GM12878 (cell line): ENCODE measurements around the gene TRAF3IP1.

Source experiments
- BRCA1 ChIP-seq: IDR thresholded peaks from 2 replicates; pipeline ENCODE4 v1.6.1; 2011; ENCODE audit warnings: low read depth, low read length, improper control_type of control experiment
- CBX3 ChIP-seq: fragments of 200-600 bp; sonication (generic); IDR thresholded peaks from 2 replicates; pipeline ENCODE4 v1.6.1; 2016; ENCODE audit warnings: low read depth, borderline replicate concordance
- JUND ChIP-seq: IDR thresholded peaks from 2 replicates; pipeline ENCODE4 v1.6.1; 2012; ENCODE audit warnings: low read depth, mild to moderate bottlenecking, low read length, improper control_type of control experiment, moderate library complexity
- SIX5 ChIP-seq: IDR thresholded peaks from 2 replicates; pipeline ENCODE4 v1.6.1; 2011; ENCODE audit warnings: mild to moderate bottlenecking, low read depth, low read length, moderate library complexity; ENCODE audit not compliant: severe bottlenecking
- SMC3 ChIP-seq: IDR thresholded peaks from 2 replicates; pipeline ENCODE4 v1.6.1; 2011; ENCODE audit warnings: low read length, improper control_type of control experiment, borderline replicate concordance
- SUZ12 ChIP-seq: fragments of 200-600 bp; sonication (generic); IDR thresholded peaks from one replicate; pipeline ENCODE4 v1.6.1; 2018; ENCODE audit warnings: antibody characterized with exemption, mild to moderate bottlenecking; ENCODE audit not compliant: unreplicated experiment
- TF ChIP-seq, protein P1 (sequence below), 3 experiments: IDR thresholded peaks in 2 of 3; conservative IDR thresholded peaks in 1 of 3; 2 replicates each; pipeline ENCODE4 v1.5.1; 2011; ENCODE audit warnings: low read depth in 3 of 3, low read length in 3 of 3, mild to moderate bottlenecking in 3 of 3, control low read depth in 2 of 3, moderate library complexity in 2 of 3, inconsistent platforms in 1 of 3, mixed read lengths in 1 of 3; ENCODE audit not compliant: control insufficient read depth in 2 of 3, insufficient read depth in 1 of 3; ENCODE audit errors: extremely low read depth in 1 of 3
- TF ChIP-seq, protein P2 (sequence below): fragments of 450-650 bp; IDR thresholded peaks from 2 replicates; pipeline ENCODE4 v1.6.1; 2017; ENCODE audit warnings: low read depth, mild to moderate bottlenecking, moderate library complexity

DNA sequence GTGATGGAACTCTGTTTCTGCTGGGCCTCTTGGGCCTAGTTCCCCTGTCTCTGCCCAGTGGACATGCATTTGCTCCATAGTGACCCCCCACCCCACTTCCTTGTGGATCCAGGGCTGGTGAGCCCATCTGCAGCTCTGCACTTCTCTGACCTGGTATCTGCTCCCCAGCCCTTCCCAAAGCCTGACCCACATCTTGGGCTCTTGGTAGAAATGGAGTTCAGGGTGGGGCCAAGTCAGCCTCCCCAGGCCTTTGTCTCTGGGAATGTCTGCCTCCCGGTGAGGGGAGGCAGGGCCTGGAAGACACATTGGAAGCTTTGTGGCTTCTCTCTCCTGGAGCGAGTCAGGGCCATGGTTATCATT is 6.3 kb upstream of the TRAF3IP1 start:
- TF ChIP-seq SIX5 (no peak), SMC3 (no peak), CBX3 (no peak), SUZ12 (no peak), BRCA1 (no peak), JUND (no peak)
- TF ChIP-seq, protein P1, sequence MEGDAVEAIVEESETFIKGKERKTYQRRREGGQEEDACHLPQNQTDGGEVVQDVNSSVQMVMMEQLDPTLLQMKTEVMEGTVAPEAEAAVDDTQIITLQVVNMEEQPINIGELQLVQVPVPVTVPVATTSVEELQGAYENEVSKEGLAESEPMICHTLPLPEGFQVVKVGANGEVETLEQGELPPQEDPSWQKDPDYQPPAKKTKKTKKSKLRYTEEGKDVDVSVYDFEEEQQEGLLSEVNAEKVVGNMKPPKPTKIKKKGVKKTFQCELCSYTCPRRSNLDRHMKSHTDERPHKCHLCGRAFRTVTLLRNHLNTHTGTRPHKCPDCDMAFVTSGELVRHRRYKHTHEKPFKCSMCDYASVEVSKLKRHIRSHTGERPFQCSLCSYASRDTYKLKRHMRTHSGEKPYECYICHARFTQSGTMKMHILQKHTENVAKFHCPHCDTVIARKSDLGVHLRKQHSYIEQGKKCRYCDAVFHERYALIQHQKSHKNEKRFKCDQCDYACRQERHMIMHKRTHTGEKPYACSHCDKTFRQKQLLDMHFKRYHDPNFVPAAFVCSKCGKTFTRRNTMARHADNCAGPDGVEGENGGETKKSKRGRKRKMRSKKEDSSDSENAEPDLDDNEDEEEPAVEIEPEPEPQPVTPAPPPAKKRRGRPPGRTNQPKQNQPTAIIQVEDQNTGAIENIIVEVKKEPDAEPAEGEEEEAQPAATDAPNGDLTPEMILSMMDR (IDR thresholded peaks at IDR 0.05 in 2 of 3, conservative IDR thresholded peaks at IDR 0.05 in 1 of 3; ENCODE audit: control insufficient read depth in 2 of 3, extremely low read depth in 1 of 3, insufficient read depth in 1 of 3, low read depth in 3 of 3, low read length in 3 of 3): no peak
- TF ChIP-seq, protein P2, sequence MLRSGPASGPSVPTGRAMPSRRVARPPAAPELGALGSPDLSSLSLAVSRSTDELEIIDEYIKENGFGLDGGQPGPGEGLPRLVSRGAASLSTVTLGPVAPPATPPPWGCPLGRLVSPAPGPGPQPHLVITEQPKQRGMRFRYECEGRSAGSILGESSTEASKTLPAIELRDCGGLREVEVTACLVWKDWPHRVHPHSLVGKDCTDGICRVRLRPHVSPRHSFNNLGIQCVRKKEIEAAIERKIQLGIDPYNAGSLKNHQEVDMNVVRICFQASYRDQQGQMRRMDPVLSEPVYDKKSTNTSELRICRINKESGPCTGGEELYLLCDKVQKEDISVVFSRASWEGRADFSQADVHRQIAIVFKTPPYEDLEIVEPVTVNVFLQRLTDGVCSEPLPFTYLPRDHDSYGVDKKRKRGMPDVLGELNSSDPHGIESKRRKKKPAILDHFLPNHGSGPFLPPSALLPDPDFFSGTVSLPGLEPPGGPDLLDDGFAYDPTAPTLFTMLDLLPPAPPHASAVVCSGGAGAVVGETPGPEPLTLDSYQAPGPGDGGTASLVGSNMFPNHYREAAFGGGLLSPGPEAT: no peak
